ENCODE results near the gene METTL8. TPM values are rescaled to one million over a fixed set of nuclear protein-coding genes. Genes with fewer than 3 reads are reported as not detected.
A peak's percentile ranks its signal among the peaks of the same experiment; 100 is the strongest.

Gene METTL8
- total RNA-seq, 1 donor from 2014 or later: 21.7 TPM

GRCh38 chr2:171307560-171307959 lies 126.2 kb downstream of the METTL8 start:
- Mint-ChIP-seq H3K4me3 (ENCODE audit: unreplicated experiment) (no peak overlapping the region), H3K4me1 (ENCODE audit: unreplicated experiment) (peaks cover 15% of the 10 kb centered on the region), H3K36me3 (ENCODE audit: unreplicated experiment) (peaks cover 17% of the 10 kb centered on the region), H3K27ac (ENCODE audit: unreplicated experiment) (no peak overlapping the region), H3K9me3 (ENCODE audit: unreplicated experiment) (peaks cover 21% of the 10 kb centered on the region), H3K27me3 (ENCODE audit: unreplicated experiment) (no peaks in the 10 kb centered on the region)
- no peak for TF ChIP-seq CTCF (IDR thresholded peaks at IDR 0.05)
- DNase-seq (ENCODE audit: extremely low spot score, unreplicated experiment): no peak

- peak overlapping the region; percentile 26 for H3K4me3 Mint-ChIP-seq (ENCODE audit: unreplicated experiment)
- peaks cover 5% of the 10 kb centered on the region for H3K9me3 Mint-ChIP-seq (ENCODE audit: unreplicated experiment)
- H3K36me3 Mint-ChIP-seq (ENCODE audit: unreplicated experiment): peaks cover 1% of the 10 kb centered on the region
- no peaks in the 10 kb centered on the region for H3K27me3 Mint-ChIP-seq (ENCODE audit: unreplicated experiment)
- DNase-seq (ENCODE audit: extremely low spot score, unreplicated experiment): no peak
- peak overlapping the region; percentile 65 for H3K27ac Mint-ChIP-seq (ENCODE audit: unreplicated experiment)
- TF ChIP-seq CTCF (IDR thresholded peaks at IDR 0.05): no peak
- H3K4me1 Mint-ChIP-seq (ENCODE audit: unreplicated experiment): peaks cover 33% of the 10 kb centered on the region
Observed at GRCh38 chr2:171297956-171298355, 135.8 kb downstream of the METTL8 start.

- H3K36me3 Mint-ChIP-seq (ENCODE audit: unreplicated experiment): peaks cover 4% of the 10 kb centered on the region
Observed at GRCh38 chr2:171294608-171295007, 139.2 kb downstream of the METTL8 start.

GRCh38 chr2:171293661-171294060 lies 140.1 kb downstream of the METTL8 start:
- Mint-ChIP-seq H3K27ac (ENCODE audit: unreplicated experiment) (no peak overlapping the region), H3K36me3 (ENCODE audit: unreplicated experiment) (peaks cover 4% of the 10 kb centered on the region), H3K4me1 (ENCODE audit: unreplicated experiment) (peaks cover 44% of the 10 kb centered on the region), H3K4me3 (ENCODE audit: unreplicated experiment) (no peak overlapping the region), H3K9me3 (ENCODE audit: unreplicated experiment) (peaks cover 5% of the 10 kb centered on the region), H3K27me3 (ENCODE audit: unreplicated experiment) (no peaks in the 10 kb centered on the region)
- no peak for TF ChIP-seq CTCF (IDR thresholded peaks at IDR 0.05)
- no peak for DNase-seq (ENCODE audit: extremely low spot score, unreplicated experiment)

More at GRCh38 chr2:171294608-171295007, 139.2 kb downstream of the METTL8 start:
- H3K27me3 Mint-ChIP-seq (ENCODE audit: unreplicated experiment): no peaks in the 10 kb centered on the region
- no peak for TF ChIP-seq CTCF (IDR thresholded peaks at IDR 0.05)
- H3K4me3 Mint-ChIP-seq (ENCODE audit: unreplicated experiment): no peak overlapping the region
- peak; percentile 46 for DNase-seq (ENCODE audit: extremely low spot score, unreplicated experiment)
- H3K27ac Mint-ChIP-seq (ENCODE audit: unreplicated experiment): no peak overlapping the region
- H3K4me1 Mint-ChIP-seq (ENCODE audit: unreplicated experiment): peaks cover 38% of the 10 kb centered on the region
- H3K9me3 Mint-ChIP-seq (ENCODE audit: unreplicated experiment): peaks cover 5% of the 10 kb centered on the region

GRCh38 chr2:171289991-171290390 lies 143.8 kb downstream of the METTL8 start:
- H3K27ac Mint-ChIP-seq (ENCODE audit: unreplicated experiment): peak overlapping the region; percentile 95
- DNase-seq (ENCODE audit: extremely low spot score, unreplicated experiment): peak; percentile 23
- TF ChIP-seq CTCF (IDR thresholded peaks at IDR 0.05): no peak
- H3K9me3 Mint-ChIP-seq (ENCODE audit: unreplicated experiment): peaks cover 5% of the 10 kb centered on the region
- no peaks in the 10 kb centered on the region for H3K27me3 Mint-ChIP-seq (ENCODE audit: unreplicated experiment)
- no peak overlapping the region for H3K4me3 Mint-ChIP-seq (ENCODE audit: unreplicated experiment)
- peaks cover 4% of the 10 kb centered on the region for H3K36me3 Mint-ChIP-seq (ENCODE audit: unreplicated experiment)
- H3K4me1 Mint-ChIP-seq (ENCODE audit: unreplicated experiment): peaks cover 50% of the 10 kb centered on the region
